Measurements from ENCODE around the gene MEIS2.

Gene MEIS2

GRCh38 chr15:37072181-37072580 is 28.2 kb downstream of the MEIS2 start:
- no peak for DNase-seq

DNA sequence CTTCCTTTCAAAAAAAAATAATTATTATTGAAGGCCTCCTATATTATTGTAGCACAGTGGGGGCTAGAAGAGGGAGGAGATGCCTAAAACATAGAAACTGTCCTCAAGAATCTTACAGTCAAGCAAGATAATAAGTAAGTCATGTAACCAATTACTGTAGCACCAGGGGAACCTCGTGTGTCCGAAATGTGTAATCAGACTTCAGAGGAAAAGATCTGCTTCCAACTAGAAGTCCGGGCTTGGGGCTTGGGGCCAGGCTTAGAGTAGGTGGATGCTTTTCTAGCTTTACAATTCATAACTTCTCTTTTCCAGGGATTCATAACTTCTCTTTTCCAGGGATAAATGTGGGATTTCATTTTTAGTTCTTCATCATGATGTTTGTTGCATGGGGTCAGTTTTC is 29.2 kb downstream of the MEIS2 start:
- no peak for DNase-seq

- no peak for DNase-seq
Observed at GRCh38 chr15:37070686-37071085, 29.7 kb downstream of the MEIS2 start.

DNA sequence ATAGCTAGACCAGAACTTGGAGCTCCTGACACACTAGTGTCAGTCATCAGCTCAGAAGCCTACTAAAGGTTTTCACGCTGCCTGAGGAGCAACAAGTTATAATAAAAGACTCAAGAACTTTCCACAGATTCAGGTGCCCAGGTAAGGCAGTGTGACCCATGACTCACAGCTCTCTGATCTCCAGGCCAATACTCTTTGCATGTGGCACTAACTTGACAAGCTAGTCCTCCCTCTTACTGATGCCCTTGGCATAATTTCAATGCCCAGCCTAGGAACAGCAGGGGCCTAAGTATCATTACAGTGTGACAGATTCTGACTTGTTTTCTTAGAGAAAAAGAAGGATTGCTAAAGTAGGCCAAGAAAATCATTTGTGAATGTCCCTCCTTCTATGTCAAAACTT is 38.4 kb downstream of the MEIS2 start:
- no peak for DNase-seq

DNA sequence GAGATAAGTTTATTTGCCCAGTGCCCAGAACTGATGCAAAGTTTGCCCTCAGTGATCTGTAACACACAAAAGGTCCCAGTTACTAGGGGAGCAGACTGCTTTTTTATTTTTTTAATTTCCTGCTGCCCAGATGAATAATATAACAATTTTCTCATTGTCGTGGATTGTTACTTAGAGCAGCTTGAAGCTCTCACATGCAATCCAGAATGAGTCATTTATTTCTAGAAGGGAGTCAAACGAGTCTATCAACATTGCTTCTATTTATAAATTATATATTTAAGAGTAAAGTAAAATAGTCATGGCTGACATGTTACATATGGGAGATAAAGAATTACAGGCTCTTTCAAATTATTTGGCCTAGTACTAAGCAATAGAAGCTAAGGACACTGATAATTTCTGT is 41.3 kb downstream of the MEIS2 start:
- no peak for DNase-seq

DNA sequence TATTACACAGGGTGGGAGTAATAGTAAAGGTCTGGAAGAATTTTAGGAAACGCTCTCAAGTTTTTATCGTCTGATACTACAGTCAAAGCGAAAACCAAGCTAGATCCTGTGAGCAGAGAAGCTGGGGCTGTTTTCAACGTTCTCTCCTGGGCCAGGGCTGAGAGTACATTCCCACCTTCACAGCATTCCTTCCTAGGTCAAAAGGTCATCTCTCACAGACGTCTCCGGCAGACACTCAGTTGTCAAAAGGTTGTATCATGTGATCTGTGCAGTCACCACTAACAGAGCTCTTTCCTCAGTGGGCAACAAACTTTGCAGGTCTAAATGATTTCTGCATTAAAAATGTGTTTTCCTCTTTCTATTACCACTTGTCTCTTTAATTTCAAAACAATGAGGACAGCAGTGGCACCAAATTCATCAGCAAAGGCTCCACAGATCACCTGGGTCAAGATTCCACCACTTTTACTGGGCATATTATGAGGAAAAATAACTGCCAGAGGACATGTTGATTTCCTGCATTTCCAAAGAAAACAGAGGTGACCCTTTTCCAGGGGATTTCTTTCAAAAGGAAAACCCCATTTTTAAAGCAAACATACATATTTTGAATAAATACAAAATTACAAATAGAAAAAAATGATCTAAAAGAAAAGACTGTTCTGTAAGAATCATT is 41.9 kb downstream of the MEIS2 start:
- no peak for DNase-seq

GRCh38 chr15:37057831-37058230 is 42.5 kb downstream of the MEIS2 start:
- DNase-seq, result no peak

DNA sequence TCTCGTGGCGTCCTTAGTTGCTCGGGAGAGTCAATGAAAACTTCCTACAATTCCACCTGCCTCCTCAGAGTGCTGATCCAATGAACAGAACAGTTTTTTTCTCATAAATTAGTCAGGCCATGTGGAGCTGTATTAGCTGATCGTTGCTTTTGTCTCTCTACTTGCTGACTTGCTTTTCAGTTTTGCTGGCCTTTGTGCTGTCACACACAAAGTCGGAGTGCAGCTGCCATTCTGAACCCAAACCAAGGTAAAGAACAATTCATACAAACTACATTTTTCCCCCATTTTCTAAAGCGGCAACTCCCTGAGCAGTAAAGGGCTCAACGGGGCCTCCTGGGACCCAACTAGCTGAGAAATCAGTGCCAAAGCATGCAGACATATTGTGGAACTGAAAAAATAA is 43.1 kb downstream of the MEIS2 start:
- no peak for DNase-seq

DNA sequence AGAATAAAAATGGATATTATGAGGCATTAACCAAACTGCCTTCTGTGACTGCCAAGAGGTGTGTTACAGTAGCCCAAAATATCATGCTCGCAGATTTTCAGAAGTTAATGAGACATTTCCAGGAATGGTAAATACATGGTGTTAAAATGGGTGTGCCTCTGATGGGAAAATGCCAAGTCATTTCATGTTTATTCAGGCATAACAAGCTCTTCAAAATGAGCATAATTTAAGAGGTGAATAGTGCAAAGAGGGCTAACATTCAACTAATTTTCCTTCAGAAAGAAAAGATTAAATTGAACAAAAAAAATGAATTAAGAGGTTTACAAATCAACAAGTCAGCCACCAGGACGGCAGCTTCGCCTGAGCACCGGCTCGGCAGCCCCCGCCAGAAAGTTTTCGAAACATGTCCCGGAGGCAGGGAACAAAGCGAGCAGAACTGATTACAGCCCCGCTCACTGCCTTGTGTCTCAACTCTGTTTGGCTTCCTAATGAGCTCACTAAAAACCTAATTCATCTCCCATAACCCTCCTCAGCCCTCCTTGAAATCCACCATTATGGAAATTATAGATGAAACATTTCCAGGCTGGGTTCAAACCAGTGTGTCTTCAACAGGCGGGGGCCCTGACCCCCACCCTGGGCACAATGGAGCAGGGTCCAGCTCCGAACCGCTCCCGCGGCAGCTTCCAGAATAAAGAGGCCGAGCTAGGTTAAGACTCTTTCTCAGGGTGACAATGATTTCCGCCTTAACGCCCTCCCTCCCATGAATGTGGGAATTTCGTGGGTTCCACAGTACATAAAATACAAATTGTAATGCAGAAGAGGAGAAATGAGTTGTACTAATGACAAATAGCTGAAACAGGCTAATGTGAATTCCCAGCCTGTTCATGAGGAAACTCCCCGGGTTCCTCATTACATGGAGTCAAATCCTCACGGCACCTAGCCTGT is 43.9 kb downstream of the MEIS2 start:
- DNase-seq, result no peak

GRCh38 chr15:37055481-37055880 is 44.9 kb downstream of the MEIS2 start:
- DNase-seq, result no peak

DNA sequence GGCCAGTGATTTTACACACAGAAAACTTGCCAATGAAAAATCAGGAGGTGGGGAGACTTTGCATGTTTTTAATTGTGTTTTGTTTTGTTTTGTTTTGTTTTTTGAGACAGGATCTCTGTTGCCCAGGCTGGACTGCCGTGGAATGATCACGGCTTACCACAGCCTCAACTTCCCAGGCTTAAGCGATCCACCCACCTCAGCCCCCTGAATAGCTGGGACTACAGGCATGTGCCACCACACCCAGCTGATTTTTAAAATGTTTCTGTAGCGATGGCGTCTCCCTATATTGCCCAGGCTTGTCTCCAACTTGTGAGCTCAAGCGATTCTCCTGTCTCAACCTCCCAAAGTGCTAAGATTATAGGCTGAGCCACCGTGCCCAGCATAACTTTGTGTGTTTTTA is 46.0 kb downstream of the MEIS2 start:
- no peak for DNase-seq

DNA sequence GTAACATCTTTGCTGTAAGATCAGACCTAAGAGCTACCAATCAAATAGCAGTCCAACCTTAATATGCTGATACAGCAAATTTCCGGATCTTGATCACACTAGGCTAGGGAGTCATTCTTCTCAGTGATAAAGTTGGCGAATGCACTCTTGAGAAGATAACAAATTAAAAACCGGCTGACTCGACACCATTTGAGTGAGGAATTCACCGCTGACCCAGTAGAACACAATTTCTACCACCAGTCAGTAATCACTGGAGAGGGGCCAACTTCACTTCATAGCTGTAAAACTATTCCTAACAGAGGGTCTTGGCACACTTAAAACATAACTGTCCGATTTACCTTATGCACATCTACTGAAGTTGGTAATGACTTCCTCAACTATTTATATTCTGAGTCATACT is 47.2 kb downstream of the MEIS2 start:
- DNase-seq, result no peak

DNA sequence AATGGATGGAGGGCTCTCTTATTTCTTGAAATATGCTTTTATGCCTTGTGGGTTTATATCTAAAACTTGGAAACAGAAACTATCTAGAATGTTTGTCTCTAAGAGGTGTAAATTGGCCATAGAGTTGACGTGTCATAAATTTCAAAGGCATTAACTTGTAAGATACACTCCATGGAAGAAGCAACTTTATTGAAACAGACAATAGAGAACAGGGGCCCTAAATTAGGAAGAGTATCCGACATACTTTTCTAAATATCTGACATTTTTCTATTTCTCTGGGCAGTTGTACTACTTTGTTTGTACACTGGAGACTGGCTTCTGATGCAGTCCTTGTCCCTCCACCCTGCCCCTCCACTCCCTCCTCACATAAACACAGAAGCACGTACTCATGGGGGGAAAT is 50.0 kb downstream of the MEIS2 start:
- DNase-seq, result no peak

GRCh38 chr15:37046876-37047614 is 53.3 kb downstream of the MEIS2 start:
- DNase-seq, result no peak

DNA sequence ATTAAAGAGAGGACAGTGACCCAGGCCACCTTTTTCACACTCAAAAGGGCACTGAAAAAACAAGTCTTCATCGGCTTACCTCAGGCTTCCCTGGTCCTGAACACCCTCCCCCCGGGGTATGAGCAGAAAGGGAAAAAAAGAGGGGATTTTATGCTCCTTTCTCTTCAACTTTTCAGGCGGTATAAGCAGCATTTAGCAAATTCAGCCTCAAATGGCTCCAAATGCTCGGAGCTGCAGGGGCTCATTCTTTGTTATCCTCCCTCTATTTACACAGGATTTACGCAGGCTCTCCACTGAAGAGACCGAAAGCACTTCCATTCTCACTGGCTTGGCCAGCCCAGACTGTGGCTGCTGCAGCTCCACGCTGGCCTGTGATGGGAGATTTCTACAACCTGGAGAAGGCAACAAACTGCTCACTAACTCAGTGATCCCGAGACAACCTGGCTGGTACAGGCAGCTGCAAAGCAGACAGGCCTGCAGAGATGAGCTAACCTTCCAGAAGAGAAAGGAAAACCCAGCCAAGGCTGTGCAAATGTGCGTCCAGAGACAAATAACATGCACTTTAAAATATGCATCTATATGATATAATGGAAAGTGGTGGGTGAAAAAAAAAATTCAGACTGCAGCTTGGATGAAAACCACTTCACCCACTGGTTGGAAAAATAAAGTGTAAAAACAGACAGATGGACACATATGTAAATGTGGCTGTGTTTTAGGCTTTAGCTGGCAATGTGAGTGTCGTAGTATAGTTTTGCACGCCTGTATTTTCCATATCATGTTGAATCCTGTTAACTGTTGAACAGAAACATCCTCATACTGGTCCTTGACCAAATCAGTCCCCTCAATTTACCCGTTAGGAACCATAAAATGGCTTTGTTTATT is 54.2 kb downstream of the MEIS2 start:
- DNase-seq, result peak; percentile 34

DNA sequence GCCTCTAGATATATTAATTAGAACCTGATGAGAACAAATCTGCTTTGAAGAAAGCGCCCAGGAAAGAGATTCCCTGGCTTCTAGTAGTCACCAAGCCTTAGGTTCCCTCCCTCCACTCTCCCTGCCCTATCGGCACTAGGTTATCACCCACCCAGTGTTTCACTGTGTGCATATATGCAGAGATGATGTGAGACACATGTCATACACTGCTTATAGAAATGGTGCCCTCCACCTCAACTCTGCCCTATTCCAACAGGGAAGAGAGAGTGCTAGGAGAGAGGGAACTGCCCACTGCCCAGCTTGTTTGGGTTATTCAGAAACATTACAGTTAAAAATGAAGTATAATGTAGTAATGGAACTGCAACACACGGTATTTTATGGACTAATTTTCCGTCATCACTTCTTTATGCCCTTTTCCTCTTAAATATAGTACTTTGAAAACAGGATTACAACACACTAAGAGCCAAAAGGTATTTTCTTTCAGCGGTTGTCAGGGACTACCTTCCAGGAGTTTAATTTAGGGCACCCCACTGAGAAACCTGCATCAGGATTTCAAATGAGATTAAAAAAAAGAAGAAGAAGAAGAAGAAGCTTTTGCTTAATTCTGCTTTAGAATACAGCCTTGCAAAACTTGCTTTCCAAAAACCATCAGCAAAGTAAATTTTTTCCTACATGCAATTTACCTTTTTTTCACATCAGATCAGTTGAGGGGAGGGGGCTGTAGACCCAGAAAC is 55.3 kb downstream of the MEIS2 start:
- DNase-seq, result no peak

DNA sequence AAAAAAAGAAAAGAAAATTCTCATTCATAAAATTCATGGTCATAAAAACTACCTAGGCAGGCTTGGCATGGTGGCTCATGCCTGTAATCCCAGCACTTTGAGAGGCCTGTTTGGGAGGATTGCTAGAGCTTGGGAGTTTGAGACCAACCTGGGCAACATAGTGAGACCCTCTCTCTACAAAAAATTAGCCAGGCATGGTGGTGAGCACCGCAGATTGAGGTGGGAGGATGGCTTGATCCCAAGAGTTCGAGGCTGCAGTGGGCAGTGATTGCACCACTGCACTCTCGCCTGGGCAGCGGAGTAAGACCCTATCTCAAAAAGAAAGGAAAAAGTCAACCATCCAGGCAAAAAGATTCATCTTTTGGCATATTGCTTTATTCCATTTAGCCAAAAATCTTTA is 58.5 kb downstream of the MEIS2 start:
- no peak for DNase-seq

GRCh38 chr15:37041042-37041441 is 59.3 kb downstream of the MEIS2 start:
- no peak for DNase-seq

DNA sequence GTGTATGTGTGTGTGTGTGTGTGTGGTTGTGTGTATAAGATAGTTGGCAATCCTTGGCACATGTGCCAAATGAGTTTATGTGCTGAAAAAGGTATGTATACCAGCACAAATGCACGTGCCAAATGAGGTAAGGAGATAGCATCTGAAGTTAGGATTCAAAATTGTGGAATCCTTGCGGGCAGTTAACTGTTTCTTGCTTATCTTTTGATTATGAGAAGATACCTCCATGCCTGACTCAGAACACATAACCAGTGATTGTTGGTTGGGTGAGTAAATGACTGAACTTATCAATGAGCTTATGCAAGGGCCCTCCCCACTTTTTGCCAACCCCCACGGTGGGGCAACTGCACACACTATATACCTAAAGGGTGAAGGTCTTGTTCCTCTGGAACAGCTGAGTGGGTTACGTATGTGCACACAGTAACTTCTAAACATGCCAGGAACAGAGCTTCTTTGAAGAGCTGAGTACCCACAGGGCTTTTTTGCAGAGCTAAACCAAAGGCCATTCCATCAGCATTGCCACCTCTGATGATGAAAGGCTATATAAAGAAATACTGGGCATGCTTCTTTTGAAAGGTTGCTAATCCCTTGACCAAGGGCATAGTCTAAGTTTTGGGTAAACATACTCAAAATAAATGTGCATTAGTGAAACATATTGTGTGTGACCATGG is 60.1 kb downstream of the MEIS2 start:
- DNase-seq, result no peak

- no peak for DNase-seq
Observed at GRCh38 chr15:37038716-37039106, 61.6 kb downstream of the MEIS2 start.
